ENCODE measurements around the gene AGPAT2. TPM values are rescaled to one million over a fixed set of nuclear protein-coding genes. Genes with fewer than 3 reads are reported as not detected.

The AGPAT2 gene
- total and polyA plus RNA-seq, 2 experiments from 2014 or later = 31.8 to 44.7 TPM

- TF ChIP-seq ZNF462 (CRISPR knock-in tag; IDR thresholded peaks at IDR 0.05) = no peak
- TF ChIP-seq ZNF114 (CRISPR knock-in tag; IDR thresholded peaks at IDR 0.05) = no peak
Observed at GRCh38 chr9:136703276-136703860, 16.1 kb upstream of the AGPAT2 start (continued).

GRCh38 chr9:136701668-136702053 is 14.4 kb upstream of the AGPAT2 start:
- H3K4me1 Mint-ChIP-seq = peaks cover 14% of the 10 kb centered on the region
- peak; percentile 73 for ATAC-seq
- Histone ChIP-seq H4K20me1 (replicated peaks; ENCODE audit: insufficient read depth) (no peaks in the 10 kb centered on the region), H3K36me3 (ENCODE audit: insufficient read depth) (no peaks in the 10 kb centered on the region), H3K9me2 (ENCODE audit: insufficient read depth) (no peaks in the 10 kb centered on the region), H3K4me1 (ENCODE audit: insufficient read depth) (no peaks in the 10 kb centered on the region; the same call in 1 of the 2 replicates), H3K79me2 (replicated peaks; ENCODE audit: insufficient read depth) (no peaks in the 10 kb centered on the region), H3F3A (replicated peaks; ENCODE audit: low read depth) (no peaks in the 10 kb centered on the region), H3K27ac (ENCODE audit: low read depth) (no peak overlapping the region), H3K4me3 (no peak overlapping the region), H3K27me3 (ENCODE audit: insufficient read depth) (no peaks in the 10 kb centered on the region), H2AFZ (peak overlapping the region; percentile 84; the same call in 1 of the 2 replicates), H3K4me2 (no peak overlapping the region)
- no peaks in the 10 kb centered on the region for H3K9me3 Mint-ChIP-seq
- DNase-seq (ENCODE audit: low spot score) = no peak
- no peaks in the 10 kb centered on the region for H3K36me3 Mint-ChIP-seq (ENCODE audit: low read depth)
- H3K27ac Mint-ChIP-seq = no peak overlapping the region
- H3K27me3 Mint-ChIP-seq (ENCODE audit: insufficient read depth, low read depth, poor library complexity) = peaks cover 20% of the 10 kb centered on the region
- H3K4me3 Mint-ChIP-seq = no peak overlapping the region
- TF ChIP-seq REST (IDR thresholded peaks at IDR 0.05; ENCODE audit: unreplicated experiment) (no peak), NANOG (IDR thresholded peaks at IDR 0.05; ENCODE audit: borderline replicate concordance) (no peak), JUNB (IDR thresholded peaks at IDR 0.05; ENCODE audit: unreplicated experiment) (no peak), ETS1 (IDR thresholded peaks at IDR 0.05) (no peak)
